Hypothalamus (tissue), 51 donors: Measurements from ENCODE around the gene RPS10.
"Not testable (repeated sequence)": the region's sequence is repeated elsewhere in the genome, so short reads cannot be mapped to it uniquely, and the experiment has no call there.

Source experiments
- DNase-seq, 51 donors: peaks; one replicate each; lab custom pipeline; 2025; lab: John Stamatoyannopoulos, UW

Gene RPS10

GRCh38 chr6:34374508-34374907 lies 51.4 kb downstream of the RPS10 start:
- DNase-seq: no peak

GRCh38 chr6:34374069-34374468 lies 51.8 kb downstream of the RPS10 start:
- no peak for DNase-seq

GRCh38 chr6:34373511-34373910 lies 52.4 kb downstream of the RPS10 start:
- DNase-seq: no peak

GRCh38 chr6:34371865-34372264 lies 54.0 kb downstream of the RPS10 start:
- DNase-seq: not testable (repeated sequence)

GRCh38 chr6:34370361-34370760 lies 55.5 kb downstream of the RPS10 start:
- peak in 7 of 51 donors; percentile 9 to 29 (median 17) for DNase-seq

- no peak for DNase-seq
These were observed 56.5 kb downstream of the RPS10 start for GRCh38 chr6:34369385-34369784.
